ENCODE measurements around the gene BOD1L1. TPM values are rescaled to one million over a fixed set of nuclear protein-coding genes. Genes with fewer than 3 reads are reported as not detected.

The BOD1L1 gene
- total and polyA plus RNA-seq, 7 donors: 6.0 to 19.3 (median 13.7) TPM

- Histone ChIP-seq H3K36me3 (ENCODE audit: insufficient read depth in 1 of 2, low read depth in 1 of 2) (no peaks in the 10 kb centered on the region), H3K9me3 (no peaks in the 10 kb centered on the region), H3K4me3 (no peak overlapping the region), H3K27me3 (ENCODE audit: insufficient read depth in 3 of 3, low read length in 2 of 3) (peaks cover 3 to 100% (median 71%) of the 10 kb centered on the region in 3 donors), H3K4me1 (peaks cover 2% of the 10 kb centered on the region), H3K27ac (no peak overlapping the region)
- 17 to 25% (median 19%) methylated on average over 16 of the region's 16 CpGs for WGBS, 3 donors
- DNase-seq (no peak), ATAC-seq (no peak)
- intact Hi-C loops (cut with DNase I): no loop called here
- TF ChIP-seq, protein P1, sequence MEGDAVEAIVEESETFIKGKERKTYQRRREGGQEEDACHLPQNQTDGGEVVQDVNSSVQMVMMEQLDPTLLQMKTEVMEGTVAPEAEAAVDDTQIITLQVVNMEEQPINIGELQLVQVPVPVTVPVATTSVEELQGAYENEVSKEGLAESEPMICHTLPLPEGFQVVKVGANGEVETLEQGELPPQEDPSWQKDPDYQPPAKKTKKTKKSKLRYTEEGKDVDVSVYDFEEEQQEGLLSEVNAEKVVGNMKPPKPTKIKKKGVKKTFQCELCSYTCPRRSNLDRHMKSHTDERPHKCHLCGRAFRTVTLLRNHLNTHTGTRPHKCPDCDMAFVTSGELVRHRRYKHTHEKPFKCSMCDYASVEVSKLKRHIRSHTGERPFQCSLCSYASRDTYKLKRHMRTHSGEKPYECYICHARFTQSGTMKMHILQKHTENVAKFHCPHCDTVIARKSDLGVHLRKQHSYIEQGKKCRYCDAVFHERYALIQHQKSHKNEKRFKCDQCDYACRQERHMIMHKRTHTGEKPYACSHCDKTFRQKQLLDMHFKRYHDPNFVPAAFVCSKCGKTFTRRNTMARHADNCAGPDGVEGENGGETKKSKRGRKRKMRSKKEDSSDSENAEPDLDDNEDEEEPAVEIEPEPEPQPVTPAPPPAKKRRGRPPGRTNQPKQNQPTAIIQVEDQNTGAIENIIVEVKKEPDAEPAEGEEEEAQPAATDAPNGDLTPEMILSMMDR (IDR thresholded peaks at IDR 0.05): no peak
These were observed 89.0 kb downstream of the BOD1L1 start for GRCh38 chr4:13538427-13538973.

GRCh38 chr4:13537832-13538177 is 89.7 kb downstream of the BOD1L1 start:
- Histone ChIP-seq H3K9me3 (no peaks in the 10 kb centered on the region), H3K27ac (no peak overlapping the region), H3K36me3 (ENCODE audit: insufficient read depth in 1 of 2, low read depth in 1 of 2) (no peaks in the 10 kb centered on the region), H3K27me3 (ENCODE audit: insufficient read depth in 3 of 3, low read length in 2 of 3) (peaks cover 3 to 99% (median 69%) of the 10 kb centered on the region in 3 donors), H3K4me1 (peaks cover 2% of the 10 kb centered on the region), H3K4me3 (no peak overlapping the region)
- intact Hi-C loops (cut with DNase I): no loop called here
- no peak for DNase-seq
- TF ChIP-seq, protein P1 (IDR thresholded peaks at IDR 0.05): no peak
- 8 to 13% (median 9%) methylated on average over 10 of the region's 10 CpGs for WGBS, 3 donors
- ATAC-seq: no peak

DNA sequence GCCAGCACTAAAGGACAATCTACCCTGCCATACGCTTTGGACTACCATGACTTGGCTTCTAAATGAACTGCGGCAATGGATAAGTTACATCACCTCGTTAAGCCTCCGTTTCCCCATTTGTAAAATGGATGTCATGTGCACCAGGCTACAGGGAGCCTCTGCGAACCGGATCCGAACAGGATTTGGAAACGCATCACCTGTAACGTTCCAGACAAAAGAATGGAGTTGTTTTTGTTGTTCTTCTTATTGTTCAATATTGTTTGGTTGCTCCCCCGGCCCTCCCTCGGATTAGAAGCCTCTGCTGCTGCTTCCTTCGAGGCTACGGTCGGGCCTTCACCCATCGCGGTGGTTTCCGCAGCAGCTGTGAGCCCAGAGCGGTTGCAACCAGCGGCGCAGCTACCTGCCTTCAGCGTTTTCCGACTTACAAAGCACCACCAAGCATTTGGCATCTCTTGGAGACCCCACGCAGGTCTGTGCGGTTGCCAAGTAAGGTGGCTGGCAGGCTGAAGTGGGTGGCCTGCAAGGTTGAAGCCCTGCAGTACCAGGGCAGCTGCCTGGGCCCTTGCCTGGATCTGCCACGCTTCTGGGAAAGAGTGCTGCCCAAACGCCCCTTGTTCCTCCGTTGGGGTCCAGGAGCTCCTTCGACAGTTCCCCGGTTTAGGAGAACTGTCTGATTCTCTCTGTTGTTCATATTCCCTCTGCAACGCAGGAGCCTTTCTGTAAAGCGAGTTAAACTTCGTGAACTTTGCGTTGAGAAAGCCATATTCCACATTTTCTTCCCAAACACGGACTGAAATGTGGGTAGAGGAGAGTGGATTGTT is 90.3 kb downstream of the BOD1L1 start:
- Histone ChIP-seq H3K4me3 (no peak overlapping the region), H3K27me3 (ENCODE audit: insufficient read depth in 3 of 3, low read length in 2 of 3) (peaks cover 3 to 99% (median 67%) of the 10 kb centered on the region in 3 donors), H3K4me1 (peaks cover under 1% of the 10 kb centered on the region), H3K36me3 (ENCODE audit: insufficient read depth in 1 of 2, low read depth in 1 of 2) (no peaks in the 10 kb centered on the region), H3K27ac (no peak overlapping the region), H3K9me3 (no peaks in the 10 kb centered on the region)
- DNase-seq (no peak), ATAC-seq (no peak)
- 10 to 17% (median 13%) methylated on average over 34 of the region's 34 CpGs for WGBS, 3 donors
- intact Hi-C loops (cut with DNase I): no loop called here
- TF ChIP-seq, protein P1 (IDR thresholded peaks at IDR 0.05): no peak

DNA sequence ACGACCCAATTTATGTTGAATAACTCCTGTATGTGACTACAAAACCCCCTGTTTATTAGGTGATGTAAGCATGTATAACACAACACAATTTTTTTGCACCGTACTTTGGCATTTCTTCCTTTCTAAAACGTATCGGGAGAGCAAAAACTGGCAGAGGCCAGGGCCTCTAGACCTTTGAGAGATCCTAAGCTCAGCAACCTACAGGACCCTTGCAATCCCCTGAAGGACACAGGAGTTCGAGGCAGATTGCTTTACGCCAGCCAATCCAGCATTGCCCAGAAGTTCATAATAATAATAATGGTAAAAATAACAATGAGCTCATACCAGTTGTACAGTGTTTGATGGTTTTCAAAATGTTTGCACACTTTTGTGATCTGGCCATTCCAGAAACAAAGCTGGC is 90.9 kb downstream of the BOD1L1 start:
- H3K36me3 ChIP-seq (ENCODE audit: insufficient read depth in 1 of 2, low read depth in 1 of 2): no peaks in the 10 kb centered on the region
- H3K4me1 ChIP-seq: no peaks in the 10 kb centered on the region
- TF ChIP-seq, protein P1 (IDR thresholded peaks at IDR 0.05): no peak
- no peak for DNase-seq
- intact Hi-C loops (cut with DNase I): no loop called here
- 22 to 29% (median 27%) methylated on average over 6 of the region's 6 CpGs for WGBS, 3 donors
- H3K27me3 ChIP-seq (ENCODE audit: insufficient read depth in 3 of 3, low read length in 2 of 3): peaks cover 3 to 99% (median 63%) of the 10 kb centered on the region in 3 donors
- no peak overlapping the region for H3K27ac ChIP-seq
- no peak overlapping the region for H3K4me3 ChIP-seq
- no peak for ATAC-seq
- no peaks in the 10 kb centered on the region for H3K9me3 ChIP-seq

Measured in psoas muscle (tissue), 8 donors.